GM19351 (cell line): ENCODE results near the gene LDHAL6B.

ENCODE experiments used
- ATAC-seq: cut with Tn5 transposase; IDR thresholded peaks from one replicate; pipeline ENCODE4 v1.9.1; 2021; ENCODE audit warnings: mild to moderate bottlenecking, moderate library complexity; ENCODE audit not compliant: unreplicated experiment

Gene LDHAL6B

DNA sequence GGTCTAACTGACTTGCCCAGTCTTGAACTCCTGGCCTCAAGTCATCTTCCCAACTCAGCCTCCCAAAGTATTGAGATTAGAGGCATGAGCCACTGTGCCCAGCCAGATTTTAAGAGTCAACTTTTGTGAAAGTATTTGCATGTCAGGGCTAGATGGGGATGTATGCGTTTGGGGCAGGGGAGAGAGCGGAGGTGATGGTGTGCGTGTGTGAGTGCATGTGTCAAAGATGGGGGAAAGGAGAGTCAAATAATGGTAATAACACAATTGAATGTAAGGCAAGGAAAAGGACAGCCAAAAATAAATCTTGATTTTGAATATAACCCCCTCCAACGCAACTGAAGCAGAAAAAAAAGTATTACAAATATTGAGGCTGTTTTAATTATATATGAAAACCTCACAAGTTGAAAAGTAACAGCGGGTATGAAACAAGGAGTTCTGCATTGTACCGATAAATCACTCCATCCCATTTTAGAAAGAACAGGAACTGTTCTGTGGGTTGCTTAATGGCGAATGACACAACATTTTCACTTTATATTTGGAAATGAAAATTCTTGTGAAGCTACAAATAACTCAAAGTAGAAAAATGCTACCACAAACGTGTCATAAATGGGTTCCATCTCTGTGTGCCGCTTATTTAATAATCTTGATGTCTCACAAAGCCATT lies 29.9 kb upstream of the LDHAL6B start:
- ATAC-seq = no peak

DNA sequence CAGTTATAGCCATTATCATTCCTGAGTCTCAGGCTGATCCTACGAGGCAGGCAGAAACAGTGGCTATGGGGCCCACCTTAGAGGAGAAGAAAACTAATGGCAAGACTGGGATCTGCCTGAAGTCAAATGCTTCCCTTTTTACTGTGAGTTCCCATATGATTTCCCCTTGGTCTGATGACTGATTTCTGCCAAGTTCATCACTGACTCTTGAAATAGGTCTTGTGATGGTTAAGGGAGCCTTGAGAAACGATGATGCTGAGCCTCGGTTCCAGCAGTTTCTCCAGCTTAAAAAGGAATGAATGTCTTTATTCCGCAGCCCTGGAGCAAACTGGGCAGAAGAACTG lies 29.4 kb upstream of the LDHAL6B start:
- ATAC-seq = no peak

DNA sequence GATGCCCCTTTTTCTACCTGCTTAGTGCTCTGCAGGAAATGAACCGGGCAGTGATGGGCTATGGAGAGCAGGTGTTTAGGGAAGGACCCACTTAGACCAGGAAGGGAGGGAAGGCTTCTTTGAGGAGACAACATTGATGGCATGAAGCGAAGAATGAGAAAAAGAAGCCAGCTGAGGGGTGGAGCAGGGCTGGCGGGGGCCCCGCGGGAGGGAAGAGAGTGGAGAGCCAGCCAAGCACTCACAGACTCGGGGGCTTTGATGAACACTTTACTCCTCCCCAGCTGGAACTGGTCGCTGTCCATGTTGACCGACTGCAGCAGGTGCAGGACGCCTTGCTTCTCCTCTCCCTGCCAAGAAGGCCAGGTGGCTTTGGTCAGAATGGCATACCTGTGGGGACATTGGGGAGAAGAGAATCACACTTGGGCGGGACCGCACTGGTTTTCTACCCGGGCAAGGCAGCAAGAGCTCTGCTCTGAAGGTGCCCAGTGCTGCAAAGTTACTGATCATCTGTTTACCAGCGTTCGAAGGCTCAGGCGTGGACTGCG lies 28.4 kb upstream of the LDHAL6B start:
- ATAC-seq = no peak

DNA sequence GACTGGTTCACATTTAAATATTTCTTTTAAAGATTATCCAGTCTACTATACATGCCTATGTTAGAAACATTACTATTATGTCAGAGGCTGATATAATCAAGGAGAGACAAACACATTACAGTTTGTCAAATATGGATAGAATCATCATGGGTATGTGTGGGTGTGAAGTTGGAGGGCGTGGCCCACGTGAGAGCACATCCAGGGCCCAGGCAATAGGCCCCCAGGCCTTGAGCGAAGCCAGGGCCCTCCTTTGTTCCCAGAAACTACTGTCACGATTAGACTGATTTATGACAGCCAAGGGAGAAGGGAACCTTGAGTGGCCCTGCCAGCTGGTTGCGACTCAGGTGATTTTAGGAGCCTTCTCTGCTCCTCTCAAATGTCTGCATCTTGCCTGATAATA lies 26.9 kb upstream of the LDHAL6B start:
- no peak for ATAC-seq

DNA sequence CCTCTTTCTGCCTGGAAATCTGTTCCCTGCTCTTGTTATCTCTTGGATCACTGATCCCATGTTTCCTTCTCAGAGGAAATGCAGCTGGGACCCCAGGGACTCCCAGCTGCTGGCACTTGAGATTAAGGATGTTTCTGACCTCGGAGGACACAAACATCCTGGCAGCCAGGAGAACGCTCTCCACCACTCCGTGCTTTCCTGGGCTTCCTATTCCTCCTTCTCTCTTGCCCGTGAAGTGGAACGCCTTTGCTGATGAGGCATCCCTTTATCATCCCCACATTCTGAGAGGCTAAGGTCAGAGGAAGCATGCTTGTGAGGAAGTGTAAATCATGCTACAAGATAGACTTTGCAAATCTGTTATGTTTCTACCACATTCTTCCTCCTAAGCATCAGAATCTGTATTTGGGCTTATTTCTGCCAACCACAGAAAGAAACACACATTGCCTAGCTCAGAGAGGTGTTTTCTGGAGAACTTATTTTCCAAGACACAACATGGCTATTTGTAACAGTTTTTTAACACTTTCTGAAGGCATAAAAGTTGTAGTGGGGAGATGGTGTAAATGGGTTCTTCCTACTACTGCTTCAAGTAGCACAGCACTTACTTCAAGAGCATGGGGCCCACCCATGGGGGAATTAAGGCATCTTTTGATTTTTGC lies 25.6 kb upstream of the LDHAL6B start:
- no peak for ATAC-seq

DNA sequence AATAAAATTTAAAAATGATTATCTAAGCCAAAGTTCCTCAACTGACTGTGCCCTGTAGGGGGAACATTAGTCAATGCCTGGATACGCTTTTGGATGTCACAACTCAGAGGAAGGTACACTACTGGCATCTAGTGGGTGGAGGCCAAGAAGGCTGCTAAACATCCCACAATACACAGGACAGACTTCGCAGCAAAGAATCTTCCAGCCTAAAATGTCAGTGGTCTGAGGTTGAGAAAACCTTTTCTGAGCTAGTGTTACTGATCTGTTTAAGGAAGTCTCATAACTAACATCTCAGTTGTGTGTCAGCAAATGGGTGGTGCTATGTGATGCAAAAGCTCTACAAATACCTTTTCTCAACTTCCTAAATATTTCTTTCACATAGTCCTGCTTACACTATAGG lies 20.9 kb upstream of the LDHAL6B start:
- no peak for ATAC-seq

DNA sequence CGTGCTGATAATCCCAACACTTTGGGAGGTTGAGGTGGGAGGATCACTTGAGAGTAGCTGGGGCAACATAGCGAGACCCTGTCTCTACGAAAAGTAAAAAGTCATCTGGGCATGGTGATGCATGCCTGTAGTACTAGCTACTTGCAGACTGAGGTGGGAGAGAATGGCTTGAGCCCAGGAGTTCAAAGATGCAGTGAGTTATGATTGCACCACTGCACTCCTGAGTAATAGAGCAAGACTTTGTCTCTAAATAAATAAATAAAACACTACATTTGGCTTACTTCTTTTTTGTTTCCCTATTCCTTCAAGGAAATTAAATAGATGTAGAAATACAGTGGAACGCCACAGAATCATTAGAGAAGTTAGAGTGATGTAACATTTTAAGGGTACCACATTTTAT lies 20.1 kb upstream of the LDHAL6B start:
- ATAC-seq = no peak

DNA sequence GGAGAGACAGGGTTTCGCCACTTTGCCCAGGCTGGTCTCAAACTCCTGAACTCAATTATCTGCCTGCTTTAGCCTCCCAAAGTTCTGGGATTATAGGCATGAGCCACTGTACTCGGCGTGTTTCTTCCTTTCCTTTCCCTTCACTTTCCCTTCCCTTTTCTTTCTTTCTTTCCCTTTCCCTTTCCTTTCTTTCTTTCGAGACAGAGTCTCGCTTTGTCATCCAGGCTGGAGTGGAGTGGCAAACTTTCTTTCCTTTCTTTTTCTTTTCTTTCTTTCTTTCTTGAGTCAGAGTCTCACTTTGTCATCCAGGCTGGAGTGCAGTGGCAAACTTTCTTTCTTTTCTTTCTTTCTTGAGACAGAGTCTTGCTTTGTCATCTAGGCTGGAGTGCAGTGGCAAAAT lies 17.4 kb upstream of the LDHAL6B start:
- ATAC-seq = no peak

DNA sequence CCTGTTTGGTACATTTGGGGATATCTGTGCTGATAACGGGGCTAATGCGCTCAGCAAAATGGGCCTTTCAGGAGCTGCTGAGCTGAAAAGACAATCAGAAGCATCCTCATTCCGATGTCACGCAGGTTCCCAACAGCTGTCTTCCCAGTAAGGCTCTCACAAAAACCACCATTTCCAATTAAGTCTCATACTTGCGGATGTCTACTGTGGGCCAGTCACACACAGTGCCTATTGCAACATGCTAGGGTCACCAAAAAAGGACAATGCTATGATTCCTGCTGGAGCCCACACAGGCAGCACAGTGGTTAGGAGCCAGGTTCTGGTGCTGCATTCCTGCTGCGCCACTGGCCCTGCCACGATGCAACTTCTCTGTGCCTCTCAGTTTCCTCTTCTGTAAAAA lies 16.4 kb upstream of the LDHAL6B start:
- ATAC-seq = no peak

DNA sequence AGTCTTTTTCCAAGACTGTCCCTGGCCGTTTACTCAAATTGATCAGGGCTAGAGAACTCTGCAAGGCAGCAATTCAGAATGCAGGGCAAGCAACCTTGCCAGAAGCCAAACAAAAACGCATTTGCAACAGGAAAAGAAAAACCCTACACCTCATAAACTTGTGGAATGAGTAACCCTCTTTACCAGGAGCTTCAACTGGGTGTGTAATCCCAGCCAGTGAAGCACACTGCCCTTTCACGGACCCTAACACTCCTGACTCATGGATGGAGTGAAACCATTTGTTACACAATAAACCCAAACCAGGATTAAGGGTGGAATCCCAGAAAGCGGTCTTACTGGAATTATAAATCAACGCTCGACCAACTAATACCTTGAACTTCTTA lies 14.8 kb upstream of the LDHAL6B start:
- ATAC-seq = no peak

DNA sequence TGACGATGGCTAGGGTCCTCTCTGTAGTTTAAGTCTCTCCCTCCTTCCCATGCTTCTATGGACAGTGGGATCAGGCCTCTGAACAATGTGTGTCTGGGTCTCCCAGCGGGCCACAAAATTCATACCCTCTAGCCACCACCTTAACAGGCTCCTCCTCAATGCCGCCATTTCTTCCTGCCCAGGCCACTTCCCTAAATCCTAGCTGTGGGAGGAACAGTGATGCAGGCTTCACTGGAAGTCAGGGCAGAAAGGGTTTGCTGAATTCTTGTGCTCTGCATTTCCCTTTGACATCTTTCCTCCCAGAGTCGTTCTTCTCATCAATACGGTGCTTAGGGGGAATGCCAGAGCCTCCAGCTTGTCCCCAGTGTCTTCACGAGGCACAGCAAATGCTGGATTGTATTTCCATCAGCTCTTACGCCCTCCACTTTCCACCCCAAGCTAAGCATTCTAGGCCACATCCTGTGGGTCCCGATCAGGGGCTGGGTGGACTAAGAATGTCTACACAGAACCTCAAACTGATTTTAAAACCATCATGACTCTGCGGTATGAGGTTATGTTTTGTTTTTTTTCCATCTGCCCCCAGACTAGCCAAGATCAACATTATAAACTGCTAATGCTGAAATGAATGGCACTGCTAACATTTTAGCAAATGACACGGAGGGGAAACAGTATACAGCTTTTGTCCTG lies 11.9 kb upstream of the LDHAL6B start:
- no peak for ATAC-seq

DNA sequence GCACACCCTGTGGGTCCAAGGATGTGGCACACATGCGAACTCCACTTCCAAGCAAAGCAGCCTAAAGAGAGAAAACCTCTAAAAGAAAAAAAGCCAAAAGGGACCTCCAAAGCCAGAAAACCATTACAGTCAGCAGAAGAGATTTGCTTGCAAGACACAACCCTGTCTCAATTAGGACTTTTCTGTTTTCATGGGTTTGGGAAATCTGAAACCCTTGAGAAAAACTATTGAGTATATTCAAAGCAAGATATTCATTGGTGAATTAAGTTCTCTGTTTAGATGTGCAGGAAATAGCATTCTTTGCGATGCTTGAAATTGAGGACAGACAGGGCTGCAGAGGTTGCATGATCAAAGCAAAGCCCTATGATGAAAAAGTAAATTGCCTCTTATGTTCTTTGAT lies 10.2 kb upstream of the LDHAL6B start:
- ATAC-seq = no peak

DNA sequence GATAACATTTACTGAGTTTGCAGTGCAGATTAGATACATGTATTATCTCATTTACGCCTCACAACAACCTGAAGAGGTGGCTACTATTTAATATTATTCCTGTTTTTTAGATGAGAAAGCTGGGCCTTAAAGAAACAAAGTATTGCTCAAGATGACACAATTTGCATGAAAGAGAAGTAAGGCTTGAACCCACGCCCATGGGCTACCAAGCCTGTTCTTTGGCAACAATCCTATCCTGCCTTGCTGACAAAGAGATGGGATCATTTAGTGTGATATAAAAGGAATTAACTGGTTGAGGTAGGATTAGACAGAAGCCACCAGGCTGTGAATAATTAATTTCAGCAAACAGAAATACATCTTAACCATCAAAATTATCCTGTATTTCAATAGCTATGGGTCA lies 9.2 kb upstream of the LDHAL6B start:
- ATAC-seq = no peak

DNA sequence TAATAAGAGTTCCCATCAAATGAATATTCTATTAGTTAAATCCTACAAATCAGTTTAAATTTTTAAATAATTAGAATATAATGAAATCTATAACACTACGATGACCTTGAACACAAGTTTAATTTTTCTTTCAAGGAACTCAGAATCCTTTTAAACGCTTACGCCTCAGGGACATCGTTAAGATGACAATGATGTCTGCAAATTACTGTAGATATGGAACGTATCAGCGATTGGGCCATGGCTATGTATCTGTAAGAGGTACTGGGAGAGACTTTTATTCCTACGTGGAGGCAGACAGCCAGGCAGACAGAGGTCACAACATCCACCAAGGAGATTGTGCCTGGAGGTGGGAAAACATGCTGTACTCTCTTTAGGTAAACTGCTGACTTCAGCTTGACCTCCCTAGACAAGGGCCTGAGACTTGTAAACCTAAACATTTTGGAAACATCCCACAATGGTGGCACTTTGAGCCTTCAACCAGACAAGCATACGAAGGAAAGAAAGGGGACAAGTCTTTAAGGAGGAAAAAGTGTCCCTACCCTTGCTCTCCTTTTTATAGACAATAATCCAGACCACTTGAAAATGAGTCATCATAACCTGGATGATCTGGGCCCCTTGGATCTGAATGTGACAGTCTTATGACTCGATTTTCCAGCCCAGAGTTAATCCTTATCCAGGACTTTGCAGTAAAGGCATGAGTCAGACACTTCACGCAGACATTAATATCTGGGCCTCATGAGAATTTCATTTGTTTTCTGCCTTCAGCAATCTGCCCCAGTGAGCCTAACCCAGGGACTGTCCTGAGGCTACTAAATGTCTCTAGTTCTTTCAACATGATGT lies 6.8 kb upstream of the LDHAL6B start:
- ATAC-seq = no peak

DNA sequence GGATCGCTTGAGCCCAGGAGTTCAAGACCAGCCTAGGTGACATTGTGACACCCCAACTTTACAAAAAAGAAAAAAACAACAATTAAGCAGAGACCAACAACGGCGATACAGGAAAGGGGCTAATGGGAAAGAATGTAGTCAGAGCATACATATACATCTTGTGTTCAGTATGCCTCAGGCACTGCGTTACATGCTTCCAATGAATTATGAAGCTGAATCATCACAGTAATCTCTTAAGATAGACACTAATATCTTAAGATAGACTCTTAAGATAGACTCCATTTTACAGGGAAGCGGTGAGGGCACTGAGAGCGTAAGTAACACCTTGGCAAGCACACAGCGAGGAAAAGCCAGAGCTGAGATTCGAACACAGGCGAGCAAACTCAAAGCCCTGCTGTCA lies 6.1 kb upstream of the LDHAL6B start:
- no peak for ATAC-seq

DNA sequence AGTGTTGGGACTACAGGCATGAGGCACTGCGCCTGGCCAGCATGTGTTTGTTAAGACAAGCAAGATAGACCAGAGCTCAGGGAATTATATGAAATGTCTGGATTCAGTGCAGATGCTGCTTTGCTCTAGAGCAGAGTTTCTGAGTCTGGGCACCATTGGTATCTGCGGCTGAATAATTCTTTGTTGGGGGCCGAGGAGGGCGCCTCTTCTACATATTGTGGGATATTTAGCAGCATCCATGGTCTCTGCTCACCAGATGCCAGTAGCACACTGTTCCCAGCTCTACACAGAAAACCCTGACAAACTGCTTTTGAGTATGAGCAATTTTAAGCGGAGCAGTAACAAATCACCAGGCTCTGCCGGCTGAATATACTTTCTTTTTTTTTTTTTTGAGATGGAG lies 3.6 kb upstream of the LDHAL6B start:
- ATAC-seq = no peak

DNA sequence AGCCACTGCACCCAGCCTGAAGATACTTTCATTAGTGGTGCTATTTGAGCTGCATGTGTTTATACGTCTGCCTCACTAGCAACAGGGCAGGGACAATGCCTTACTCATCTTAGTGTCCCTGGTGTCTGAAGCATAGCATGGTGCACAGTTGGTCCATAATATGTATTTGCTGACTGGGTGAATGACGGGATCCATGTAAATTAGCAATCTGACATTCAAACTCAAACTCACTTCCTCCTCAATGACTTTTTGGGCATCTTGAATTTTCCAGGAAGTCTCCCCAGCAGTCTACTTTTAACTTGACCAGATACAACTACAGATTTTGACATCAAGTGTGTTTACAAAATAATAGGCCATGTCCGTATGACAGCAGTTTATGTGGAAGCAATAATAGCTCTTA lies 3.0 kb upstream of the LDHAL6B start:
- ATAC-seq = no peak

DNA sequence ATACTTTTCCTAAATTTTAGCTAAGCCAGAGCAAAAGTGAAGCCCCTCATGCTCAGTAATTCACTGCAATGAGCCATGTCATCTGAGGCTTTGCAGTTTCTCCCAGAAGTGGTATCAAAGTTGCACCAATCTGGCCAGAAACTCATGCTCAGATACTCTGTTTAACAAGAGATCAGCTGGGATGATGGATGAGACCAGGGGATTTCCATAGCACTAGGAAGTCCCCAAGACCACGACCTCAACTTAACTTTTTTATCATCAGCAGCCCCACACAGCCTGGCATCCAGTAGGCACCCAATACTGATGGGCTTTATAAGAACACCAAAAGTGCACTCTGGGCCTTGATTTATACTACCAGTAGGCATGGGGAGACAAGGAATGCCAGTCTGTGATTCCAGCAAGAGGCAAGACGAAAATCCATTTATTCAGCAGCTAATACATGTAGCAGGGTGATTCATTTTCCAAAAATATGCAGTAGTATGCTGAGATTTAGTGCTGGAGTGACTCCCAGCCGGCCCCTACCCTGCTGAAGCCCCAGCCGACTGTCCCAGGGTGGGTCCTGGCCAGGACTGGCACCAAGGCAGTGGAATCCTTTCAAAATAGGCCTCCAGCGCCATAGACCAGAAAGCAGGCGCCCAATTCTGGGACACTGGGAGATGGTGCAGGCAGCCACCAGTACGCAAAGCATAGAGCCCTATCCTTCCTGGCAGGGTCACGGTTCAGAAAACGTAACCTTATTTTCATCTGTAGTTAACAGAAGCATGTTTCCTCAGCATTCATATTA lies 612 bp upstream of the LDHAL6B start:
- ATAC-seq = no peak

DNA sequence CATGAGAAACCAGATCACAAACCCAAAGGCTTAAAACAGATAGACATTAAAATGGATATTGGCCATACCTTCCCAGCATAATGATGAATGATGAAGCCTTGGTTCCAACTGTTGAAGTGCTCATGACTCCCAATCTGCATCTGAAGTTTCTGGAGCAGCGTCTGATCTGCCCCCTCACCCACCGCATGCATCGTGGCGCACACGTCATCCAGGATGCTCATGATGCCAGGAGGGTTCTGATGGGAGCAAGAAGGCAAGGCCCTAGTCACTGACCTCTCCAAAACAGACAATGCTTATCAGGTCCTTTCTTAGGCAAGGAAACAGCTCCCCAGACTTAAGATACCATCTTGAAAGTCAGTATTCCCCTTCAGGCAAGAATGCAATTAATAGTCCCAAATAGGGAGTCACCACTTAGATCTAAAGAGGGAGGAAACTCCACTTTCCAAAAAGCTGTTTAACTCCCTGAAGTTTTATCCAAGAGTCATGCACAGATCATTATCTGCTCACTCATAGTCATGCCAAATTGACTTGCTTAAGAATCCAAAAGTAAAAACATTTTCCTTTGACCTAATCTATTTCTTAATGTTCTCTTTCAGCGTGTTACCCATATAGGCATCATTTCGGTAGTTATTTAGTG lies 2.1 kb downstream of the LDHAL6B start:
- ATAC-seq = no peak

DNA sequence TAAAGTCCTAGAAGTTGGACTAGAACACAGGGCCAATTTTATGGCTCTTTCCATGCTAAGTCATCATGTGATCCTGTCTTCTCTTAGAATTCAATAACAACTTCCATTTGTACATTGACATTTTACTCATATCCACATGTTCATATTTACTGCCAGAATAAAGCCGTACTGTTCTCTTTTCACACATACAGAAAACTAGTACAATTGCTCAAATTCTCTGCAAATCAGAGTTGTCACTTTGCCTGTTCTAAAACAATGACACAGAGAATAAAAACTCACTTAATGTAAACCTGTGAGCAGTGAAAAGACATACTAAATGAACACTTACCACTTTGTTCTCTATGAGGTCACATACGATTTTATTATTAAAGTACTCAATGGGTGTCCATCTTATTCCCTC lies 3.5 kb downstream of the LDHAL6B start:
- no peak for ATAC-seq
